ENCODE measurements around the gene SPIB.

The SPIB gene

DNA sequence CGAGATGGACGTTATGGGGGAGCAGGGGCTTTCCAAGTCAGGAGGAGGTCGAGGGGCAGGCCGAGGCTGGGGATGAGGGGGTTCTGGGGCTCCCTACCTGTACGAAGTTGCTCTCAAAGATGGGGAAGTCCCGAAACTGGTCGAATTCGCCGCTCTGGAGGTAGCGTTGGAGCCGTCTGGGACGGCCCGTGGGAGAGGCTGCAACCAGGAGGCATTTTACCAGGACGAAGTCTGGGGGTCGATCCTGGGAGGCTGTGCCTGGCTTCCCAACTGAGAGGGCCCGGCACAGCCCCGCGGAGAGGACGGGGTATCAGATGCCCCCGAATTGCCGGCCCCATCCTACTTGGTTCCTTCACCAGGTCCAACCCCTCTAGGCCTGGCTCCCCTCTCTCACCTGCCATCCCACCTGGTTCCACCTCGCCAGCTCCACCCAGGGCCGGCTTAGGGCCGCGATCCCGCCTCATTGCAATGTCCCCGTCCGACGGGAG is 57.0 kb downstream of the SPIB start:
- no peak for DNase-seq

- peak; percentile 89 for DNase-seq
Observed at GRCh38 chr19:50476224-50476906, 57.6 kb downstream of the SPIB start, which contains the start of the genes EMC10 and GARIN5A. Gene EMC10 (plus strand): TSS chr19:50476507. CDS start chr19:50476545, 38 bp downstream. Gene GARIN5A (minus strand): TSS chr19:50476848. CDS start chr19:50476388, 460 bp downstream.

- DNase-seq: no peak
Observed at GRCh38 chr19:50476907-50477238, 58.1 kb downstream of the SPIB start.

DNA sequence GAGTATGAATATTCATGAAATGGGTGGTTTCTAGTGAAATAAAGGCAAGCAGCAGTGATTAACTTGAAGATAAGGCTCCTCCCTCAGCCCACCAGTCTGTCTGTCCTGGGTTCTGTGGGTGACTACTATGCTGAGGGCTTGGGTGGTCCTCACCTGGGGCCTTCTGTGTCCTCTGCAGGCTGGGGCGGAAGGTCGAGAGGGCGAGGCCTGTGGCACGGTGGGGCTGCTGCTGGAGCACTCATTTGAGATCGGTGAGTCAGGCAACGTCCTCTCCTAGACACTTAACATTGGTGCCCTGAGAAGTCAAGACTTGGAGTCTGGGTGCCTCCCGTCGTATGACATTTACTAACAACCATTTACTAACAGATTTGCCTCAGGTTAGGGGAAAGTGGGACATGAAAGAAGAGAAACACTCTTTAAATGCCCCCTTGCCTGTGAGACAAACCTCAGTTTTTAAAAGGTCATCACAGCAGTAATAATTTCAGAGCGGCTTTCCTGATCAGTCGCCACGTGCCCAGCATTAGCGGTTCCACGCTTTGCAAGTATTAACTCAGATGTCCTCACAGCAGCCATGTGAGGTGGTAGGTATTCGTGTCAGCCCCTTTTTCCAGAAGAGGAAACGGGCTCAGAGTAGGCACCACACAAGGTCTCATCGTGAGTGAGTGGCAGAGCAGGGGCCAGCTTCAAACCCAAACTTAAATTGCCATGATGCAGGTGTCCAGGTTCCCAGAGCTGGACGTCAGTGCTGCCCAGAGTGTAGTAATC is 59.2 kb downstream of the SPIB start:
- no peak for DNase-seq

- peak; percentile 75 for DNase-seq
Observed at GRCh38 chr19:50478901-50479715, 60.4 kb downstream of the SPIB start.

GRCh38 chr19:50479761-50480251 is 61.1 kb downstream of the SPIB start:
- DNase-seq: no peak

GRCh38 chr19:50480281-50481111 is 61.8 kb downstream of the SPIB start:
- no peak for DNase-seq

Data from NCI-H82 (cell line).